ENCODE measurements around the gene TRIM67. TPM values are rescaled to one million over a fixed set of nuclear protein-coding genes. Genes with fewer than 3 reads are reported as not detected.

Gene TRIM67
- total and polyA plus RNA-seq, 2 of the 4 experiments (the other 2 are of a cell fraction): not detected

GRCh38 chr1:231252336-231252735 lies 90.5 kb downstream of the TRIM67 start:
- TF ChIP-seq CTCF (conservative IDR thresholded peaks at IDR 0.05; ENCODE audit: low read depth, low read length) (no peak), RAD21 (IDR thresholded peaks at IDR 0.05; ENCODE audit: low read length) (no peak), RFX5 (IDR thresholded peaks at IDR 0.05; ENCODE audit: low read depth, low read length) (no peak), CHD1 (IDR thresholded peaks at IDR 0.05; ENCODE audit: low read depth, low read length) (no peak), NFE2L2 (IDR thresholded peaks at IDR 0.05; ENCODE audit: low read depth, low read length) (no peak), MXI1 (IDR thresholded peaks at IDR 0.05; ENCODE audit: borderline replicate concordance, low read depth, low read length) (no peak), ELK1 (IDR thresholded peaks at IDR 0.05; ENCODE audit: borderline replicate concordance, low read depth, low read length) (no peak), USF2 (IDR thresholded peaks at IDR 0.05; ENCODE audit: low read depth, low read length) (no peak), MAZ (IDR thresholded peaks at IDR 0.05; ENCODE audit: borderline replicate concordance, low read depth, low read length) (no peak), SMC3 (IDR thresholded peaks at IDR 0.05; ENCODE audit: low read depth, low read length) (no peak), CEBPB (IDR thresholded peaks at IDR 0.05; ENCODE audit: low read depth, low read length) (no peak), MAFK (IDR thresholded peaks at IDR 0.05; ENCODE audit: low read depth, low read length) (no peak), FOS (IDR thresholded peaks at IDR 0.05; ENCODE audit: low read depth, low read length) (no peak), BHLHE40 (IDR thresholded peaks at IDR 0.05; ENCODE audit: low read depth, low read length) (no peak)
- no CpG with 5 or more reads among the region's 3 CpGs for WGBS, 2 experiments (ENCODE audit: extremely low coverage in 2 of 2, insufficient read length in 1 of 2)
- Histone ChIP-seq H3K23ac (ENCODE audit: low read depth, low read length) (no peak overlapping the region), H3K79me1 (ENCODE audit: low read depth in 1 of 2, low read length in 2 of 2) (peaks cover 11 to 17% of the 10 kb centered on the region in 2 experiments; a peak in 3 of 4 replicates), H3K27ac (ENCODE audit: insufficient read depth, low read length) (no peak overlapping the region), H2BK120ac (ENCODE audit: low read depth, low read length) (no peak overlapping the region), H3K4ac (ENCODE audit: low read depth, low read length) (no peak overlapping the region), H3K27me3 (ENCODE audit: control insufficient read depth, insufficient read depth, low read length) (no peaks in the 10 kb centered on the region), H4K8ac (ENCODE audit: low read depth in 2 of 2, low read length in 2 of 2) (no peak overlapping the region), H4K20me1 (ENCODE audit: insufficient read depth, low read length) (no peaks in the 10 kb centered on the region; the same call in 1 of the 2 replicates), H4K5ac (ENCODE audit: low read depth, low read length) (no peak overlapping the region), H3K14ac (replicated peaks; ENCODE audit: low read depth, low read length) (no peak overlapping the region), H2AFZ (replicated peaks; ENCODE audit: low read length, poor library complexity) (no peak overlapping the region), H3K9me1 (ENCODE audit: insufficient read depth, low read length) (no peaks in the 10 kb centered on the region), H3K4me1 (ENCODE audit: control insufficient read depth, insufficient read depth, low read length) (no peaks in the 10 kb centered on the region), H2AK9ac (replicated peaks; ENCODE audit: low read depth, low read length, poor library complexity) (no peak overlapping the region), H3K36me3 (ENCODE audit: control insufficient read depth, insufficient read depth, low read length) (peaks cover 7% of the 10 kb centered on the region), H3K56ac (ENCODE audit: extremely low read depth, insufficient read depth, low read length) (no peak overlapping the region), H3K18ac (ENCODE audit: low read depth, low read length) (no peak overlapping the region), H3K9me3 (ENCODE audit: control insufficient read depth, insufficient read depth, low read length) (peaks cover 3% of the 10 kb centered on the region), H3K4me3 (ENCODE audit: insufficient read depth, low read depth, low read length) (no peak overlapping the region), H4K91ac (ENCODE audit: insufficient read depth, low read depth, low read length) (no peak overlapping the region), H2BK5ac (ENCODE audit: low read depth, low read length, poor library complexity, severe bottlenecking) (no peak overlapping the region), H2BK20ac (ENCODE audit: low read depth, low read length) (no peak overlapping the region), H3K4me2 (ENCODE audit: low read depth, low read length) (no peak overlapping the region), H3K9ac (ENCODE audit: low read depth, low read length) (no peak overlapping the region), H2BK15ac (ENCODE audit: low read depth, low read length) (no peak overlapping the region), H2AK5ac (ENCODE audit: low read depth, low read length) (no peak overlapping the region)
- intact Hi-C loops (cut with micrococcal nuclease): no loop called here
- ChIA-PET CTCF (no interaction called here), POLR2A (ENCODE audit: unreplicated experiment) (no interaction called here)
- no TSS peak for BruUV-seq (replicated peaks)
- DNase-seq (no peak), ATAC-seq (ENCODE audit: low read depth) (no peak)
- dilution Hi-C loops (cut with HindIII; ENCODE audit: low sequenced_read_pairs, unreplicated experiment): no loop called here
- in situ Hi-C loops (cut with MboI; ENCODE audit: low sequenced_read_pairs): no loop called here

All from IMR-90 (cell line).